SHP77 treated with DMSO at 0.1 percent for 48 hours (cell line): ENCODE results near the gene BRMS1.
A peak's percentile ranks its signal among the peaks of the same experiment; 100 is the strongest.
"Not testable (repeated sequence)": the region's sequence is repeated elsewhere in the genome, so short reads cannot be mapped to it uniquely, and the experiment has no call there.

Experiments
- DNase-seq: peaks from one replicate; lab custom pipeline; 2025; lab: John Stamatoyannopoulos, UW

The BRMS1 gene

DNA sequence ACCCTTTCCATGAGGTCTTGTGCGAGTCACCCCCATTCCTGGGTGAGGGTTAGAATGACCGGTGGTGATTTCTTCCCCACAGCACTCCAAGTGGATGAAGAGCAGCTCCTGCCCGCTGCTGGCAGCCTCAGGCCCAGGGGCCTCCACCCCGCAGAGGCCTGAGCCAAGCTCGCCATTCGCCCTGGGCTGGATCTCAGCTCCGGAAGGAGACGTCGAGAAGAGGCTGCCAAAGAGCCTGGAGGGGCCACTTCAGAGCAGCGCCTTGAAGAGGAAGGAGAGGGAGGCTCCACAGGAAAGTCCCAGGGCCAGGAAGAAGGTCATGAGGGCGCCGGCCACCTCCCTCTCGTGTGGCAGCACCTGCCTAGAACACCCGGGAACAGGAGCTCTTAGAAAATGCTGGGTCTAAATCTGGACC lies 18.3 kb upstream of the BRMS1 start:
- no peak for DNase-seq

DNA sequence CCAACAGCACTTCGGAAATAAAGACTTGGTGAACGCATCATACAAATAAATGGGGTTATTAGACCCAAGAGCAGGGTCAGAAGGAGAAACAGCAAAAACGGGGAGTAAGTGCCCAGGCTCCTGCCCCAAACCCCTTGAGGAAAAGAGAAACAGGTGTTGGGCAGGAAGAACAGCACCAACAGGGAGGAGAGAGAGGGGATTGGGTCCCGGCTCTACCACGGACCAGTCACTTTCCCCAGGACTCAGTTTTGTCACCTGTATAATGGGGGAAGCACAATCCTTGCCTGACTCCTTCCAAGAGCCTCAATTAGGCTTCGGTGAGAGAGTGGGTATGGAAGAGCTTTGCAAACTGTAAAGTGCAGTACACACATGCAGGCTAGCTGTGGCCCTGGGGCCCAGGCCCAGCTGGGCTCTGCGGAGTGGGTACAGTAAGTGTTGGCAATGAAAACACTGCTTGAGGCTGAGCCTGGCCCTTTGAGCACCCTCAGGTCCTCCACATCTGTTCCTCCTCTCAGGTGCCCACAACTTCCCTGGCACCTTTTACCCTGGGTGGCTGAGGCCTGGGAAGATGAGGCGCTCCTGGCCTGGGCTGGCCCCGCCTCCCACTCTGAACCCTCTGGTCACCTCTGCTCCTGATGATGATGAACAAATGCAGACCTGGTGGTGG lies 17.7 kb upstream of the BRMS1 start:
- no peak for DNase-seq

DNA sequence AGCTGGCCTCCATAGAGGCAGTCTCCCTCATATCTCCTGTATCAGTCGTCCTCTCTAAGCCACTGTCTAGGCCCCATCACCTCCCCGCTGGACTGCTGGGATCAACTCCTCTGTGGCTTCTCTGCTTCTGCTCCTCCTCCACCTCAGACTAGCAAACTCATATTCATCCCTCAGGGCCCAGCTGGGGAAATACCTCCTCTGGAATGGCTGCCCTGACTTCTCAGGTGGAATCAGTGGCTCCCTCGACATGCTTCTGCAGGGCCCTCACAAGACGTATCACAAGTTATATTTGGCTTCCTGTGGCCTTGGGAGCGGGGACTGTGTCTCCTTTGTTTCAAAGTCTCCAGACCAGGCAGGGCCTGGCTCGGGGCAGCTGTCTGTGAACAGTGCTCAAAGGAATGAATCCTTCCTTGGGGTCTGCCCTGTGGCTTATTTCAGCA lies 16.6 kb upstream of the BRMS1 start:
- DNase-seq: no peak

DNA sequence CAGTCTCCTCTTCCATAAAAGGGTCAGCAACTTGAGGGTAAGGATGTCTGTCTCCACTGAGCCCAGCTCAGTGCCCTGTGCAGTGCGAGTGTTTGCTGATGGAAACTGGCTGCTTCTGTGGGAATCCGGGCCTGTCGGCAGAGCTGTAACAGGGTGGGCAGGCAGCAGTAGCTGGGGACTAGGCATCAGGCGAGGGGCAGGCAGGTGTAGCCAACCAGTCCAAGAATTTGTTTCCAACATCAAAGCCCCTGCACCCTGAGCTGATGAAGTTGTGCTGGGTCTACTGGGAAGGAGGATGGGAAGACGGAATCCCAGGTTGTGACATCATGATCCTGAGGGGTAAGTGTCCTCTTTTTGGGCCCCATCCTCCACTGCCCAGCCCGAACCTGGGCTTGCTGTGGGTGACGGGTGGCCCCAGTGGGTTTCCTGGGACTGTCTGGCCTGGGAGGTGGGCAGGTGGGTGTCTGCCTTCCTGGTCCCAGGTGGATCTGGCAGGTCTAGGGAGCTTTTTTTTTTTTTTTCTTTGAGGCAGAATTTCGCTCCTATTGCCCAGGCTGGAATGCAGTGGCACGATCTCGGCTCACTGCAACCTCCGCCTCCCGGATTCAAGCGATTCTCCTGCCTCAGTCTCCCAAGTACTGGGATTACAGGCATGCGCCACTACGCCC lies 15.6 kb upstream of the BRMS1 start:
- no peak for DNase-seq

DNA sequence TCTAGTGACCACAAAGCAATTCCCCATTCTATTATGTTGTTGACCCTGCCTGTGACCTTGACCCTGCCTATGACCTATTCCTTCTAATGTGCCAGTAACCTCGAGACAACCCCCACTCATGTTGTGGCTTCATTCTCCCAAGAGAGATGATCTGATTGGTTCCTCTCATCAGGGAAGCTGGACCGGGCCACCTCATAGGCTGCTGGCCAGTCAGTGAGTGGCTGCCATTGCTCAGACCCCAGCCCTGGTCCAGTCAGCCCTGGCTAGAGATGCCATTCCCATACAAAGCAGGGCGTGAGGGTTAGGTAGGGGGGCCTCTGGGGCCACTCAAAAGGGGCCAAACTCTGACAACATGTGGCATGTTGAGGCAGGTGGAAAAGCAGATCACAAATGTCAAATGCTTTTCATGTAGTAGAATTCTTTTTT lies 14.8 kb upstream of the BRMS1 start:
- DNase-seq: no peak

DNA sequence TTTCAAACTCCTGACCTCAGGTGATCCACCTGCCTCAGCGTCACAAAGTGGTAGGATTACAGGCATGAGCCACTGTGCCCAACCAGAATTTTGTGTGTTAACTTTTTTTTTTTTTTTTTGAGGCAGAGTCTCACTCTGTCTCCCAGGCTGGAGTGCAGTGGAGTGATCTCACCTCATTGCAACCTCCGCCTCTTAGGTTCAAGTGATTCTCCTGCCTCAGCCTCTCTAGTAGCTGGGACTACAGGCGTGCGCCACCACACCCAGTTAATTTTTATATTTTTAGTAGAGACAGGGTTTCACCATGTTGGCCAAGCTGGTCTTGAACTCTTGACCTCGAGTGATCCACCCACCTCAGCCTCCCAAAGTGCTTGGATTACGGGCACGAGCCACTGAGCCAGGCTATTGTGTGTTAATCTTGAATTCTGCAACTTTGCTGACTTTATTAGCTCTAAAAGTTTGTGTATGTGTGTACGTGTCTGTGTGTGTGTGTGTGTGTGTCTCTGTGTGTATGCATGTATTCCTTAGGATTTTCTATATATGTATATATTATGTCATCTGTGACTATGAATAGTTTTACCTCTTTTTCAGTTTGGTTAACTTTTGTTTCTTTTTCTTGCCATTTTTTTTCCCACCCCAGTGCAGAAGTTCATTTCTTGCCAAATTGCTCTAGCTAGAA lies 5.8 kb upstream of the BRMS1 start:
- DNase-seq: not testable (repeated sequence)

DNA sequence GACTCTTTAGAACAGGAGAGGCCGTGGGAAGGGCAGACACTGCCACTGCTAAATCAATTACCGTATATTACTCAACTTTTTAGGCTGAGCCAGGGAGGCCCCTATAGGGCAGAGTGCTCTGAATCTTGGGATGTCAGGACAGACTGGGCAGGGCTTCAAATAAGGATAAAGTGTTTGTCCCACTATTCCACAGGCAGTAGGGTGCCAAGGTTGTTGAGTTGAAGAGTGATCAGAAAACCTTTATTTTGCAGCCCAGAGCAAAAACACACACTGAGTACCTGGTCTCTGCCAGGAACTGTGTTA lies 4.1 kb upstream of the BRMS1 start:
- DNase-seq: no peak

DNA sequence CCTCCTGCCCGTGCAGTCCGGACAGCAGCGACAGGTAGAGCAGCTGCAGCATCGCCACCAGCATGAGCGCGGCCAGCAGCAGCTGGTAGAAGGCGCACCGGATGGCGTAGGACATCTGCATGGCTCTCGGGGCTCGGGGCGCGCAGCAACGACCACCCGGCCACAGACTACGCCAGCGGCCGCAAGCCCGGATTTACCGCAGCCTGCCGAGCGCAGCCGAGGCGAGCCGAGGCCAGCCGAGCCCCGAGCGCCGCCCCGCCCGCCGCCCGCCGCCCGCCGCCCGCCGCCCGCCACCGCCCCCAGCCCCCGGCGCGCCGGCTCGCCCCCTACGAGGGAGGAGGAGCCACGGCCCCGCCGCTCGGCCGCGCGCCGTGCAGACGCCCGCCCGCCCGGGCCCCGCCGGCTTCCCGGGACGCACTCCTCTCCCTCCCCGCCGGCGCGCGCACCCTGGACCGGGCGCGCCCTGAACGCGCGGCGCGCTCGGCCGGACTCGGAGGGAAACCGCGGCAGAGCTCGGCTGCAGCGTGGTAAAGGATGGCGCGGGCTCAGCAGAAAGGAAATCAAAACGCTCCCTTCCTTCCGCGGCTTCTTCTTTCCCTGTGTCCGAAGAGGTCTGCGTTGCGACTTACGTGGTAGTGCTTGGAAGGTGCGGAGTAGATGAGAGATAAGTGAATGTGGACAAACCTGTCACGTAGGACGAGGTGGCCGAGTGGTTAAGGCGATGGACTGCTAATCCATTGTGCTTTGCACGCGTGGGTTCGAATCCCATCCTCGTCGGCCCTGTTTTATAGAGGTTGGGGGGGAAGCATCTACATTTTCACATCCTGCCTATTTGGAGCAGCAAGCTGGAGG lies 2.7 kb upstream of the BRMS1 start, which contains the start of gene B4GAT1:
B4GAT1 (minus strand) TSS at position 205 of the 852 bp plus-strand sequence; CDS start at position 121, 84 bp downstream.
- DNase-seq: peak; percentile 81

DNA sequence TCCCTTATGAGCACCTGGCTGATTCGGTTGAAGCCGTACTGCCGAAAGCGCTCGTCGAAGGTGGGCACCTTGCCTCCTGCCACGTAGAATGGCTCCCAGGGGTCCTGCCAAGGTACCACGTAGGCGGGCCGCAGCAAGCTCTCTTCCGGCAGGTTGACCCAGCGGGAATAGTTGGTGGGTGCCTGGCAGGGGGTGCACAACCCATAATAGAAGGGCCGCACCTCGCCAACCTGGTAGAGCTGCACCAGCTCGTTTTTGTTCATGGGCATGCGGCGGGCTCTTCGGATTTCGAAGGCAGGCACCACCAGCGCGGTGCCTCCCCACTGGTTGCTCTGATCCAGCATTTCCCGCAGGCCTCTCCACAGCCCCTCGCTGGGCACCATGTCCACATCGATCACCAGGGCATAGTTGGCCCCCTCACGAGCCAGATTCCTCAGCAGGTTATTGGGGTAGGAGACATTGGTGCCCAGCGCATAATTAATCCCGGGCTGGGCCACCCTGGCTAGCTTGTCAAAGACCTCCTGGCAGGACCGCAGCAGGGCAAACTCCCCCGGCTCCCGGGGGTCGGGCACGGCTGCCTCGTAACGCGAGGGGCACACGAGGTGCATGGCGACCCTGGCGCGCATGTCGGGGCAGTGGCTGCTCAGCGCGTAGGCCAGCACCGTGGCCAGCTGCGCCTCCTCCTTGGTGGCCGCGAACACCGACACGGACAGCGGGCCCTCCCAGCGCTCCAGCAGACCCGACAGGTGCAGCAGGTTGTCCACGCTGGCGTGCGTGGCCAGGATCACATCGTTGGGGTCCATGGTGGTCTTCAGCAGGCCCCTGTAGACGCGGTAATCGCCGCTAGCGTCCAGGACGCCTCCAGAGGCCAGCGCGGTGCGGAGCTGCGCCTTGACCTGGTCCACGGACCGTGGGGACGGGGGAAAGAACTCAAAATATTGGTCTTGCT lies 1.8 kb upstream of the BRMS1 start:
- DNase-seq: no peak

DNA sequence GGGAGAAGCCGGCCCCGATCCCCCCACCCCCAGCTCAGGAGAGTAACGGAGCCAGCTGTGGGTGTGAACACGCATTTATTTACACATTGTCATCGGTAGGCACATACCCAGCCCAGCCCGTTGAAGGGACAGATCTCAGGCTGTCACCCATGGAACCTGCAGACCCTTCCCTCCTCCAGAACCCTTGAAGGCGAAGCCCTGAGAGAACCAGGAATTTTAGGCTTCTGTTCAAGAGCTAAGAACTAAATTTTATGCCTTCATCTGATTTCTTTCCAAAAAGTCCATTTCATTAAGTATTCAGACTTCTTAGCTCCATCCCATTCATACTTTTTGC lies 379 bp upstream of the BRMS1 start:
- no peak for DNase-seq

DNA sequence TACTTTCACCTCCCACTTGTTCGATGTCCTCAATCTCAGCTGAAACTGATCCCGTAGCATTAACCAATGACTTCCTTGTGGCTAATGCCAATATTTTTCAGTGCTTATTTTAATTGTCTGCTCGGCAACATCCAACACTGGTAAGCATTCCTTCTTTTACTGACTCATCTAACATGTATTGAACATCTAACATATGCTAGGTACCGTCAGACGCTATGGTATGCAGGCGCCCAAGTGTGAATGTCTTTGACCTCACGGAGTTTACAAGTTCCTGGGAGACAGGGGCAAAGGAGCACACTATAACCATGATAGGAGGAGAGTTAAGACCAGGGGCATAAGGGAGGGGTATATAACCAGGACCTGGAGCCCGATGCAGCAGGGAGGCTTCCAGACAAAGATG lies 1.7 kb downstream of the BRMS1 start:
- no peak for DNase-seq

DNA sequence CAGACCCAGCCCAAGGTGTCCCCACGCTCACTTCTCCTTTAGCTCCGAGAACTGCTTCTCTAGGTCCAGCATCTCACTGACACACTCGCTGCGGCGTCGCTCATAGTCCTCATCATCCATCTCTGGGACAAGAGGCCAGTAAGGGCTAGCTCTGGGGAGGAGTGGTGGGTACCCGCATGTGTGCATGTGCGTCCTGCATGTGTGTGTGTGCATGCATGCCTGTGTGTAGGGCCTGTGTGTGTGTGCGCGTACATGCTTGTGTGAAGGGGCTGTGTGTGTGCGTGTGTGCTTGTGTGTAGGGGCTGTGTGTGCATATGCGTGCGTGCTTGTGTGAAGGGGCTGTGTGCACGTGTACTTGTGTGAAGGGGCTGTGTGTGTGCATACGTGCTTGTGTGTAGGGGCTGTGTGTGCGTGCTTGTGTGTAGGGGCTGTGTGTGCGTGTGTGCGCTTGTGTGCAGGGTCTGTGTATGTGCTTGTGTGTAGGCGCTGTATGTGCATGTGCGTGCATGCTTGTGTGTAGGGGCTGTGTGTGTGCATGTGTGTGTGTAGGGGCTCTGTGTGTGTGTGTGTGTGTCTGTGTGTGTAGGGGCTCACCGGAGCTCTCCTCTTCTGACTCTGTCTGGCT lies 3.3 kb downstream of the BRMS1 start:
- no peak for DNase-seq

DNA sequence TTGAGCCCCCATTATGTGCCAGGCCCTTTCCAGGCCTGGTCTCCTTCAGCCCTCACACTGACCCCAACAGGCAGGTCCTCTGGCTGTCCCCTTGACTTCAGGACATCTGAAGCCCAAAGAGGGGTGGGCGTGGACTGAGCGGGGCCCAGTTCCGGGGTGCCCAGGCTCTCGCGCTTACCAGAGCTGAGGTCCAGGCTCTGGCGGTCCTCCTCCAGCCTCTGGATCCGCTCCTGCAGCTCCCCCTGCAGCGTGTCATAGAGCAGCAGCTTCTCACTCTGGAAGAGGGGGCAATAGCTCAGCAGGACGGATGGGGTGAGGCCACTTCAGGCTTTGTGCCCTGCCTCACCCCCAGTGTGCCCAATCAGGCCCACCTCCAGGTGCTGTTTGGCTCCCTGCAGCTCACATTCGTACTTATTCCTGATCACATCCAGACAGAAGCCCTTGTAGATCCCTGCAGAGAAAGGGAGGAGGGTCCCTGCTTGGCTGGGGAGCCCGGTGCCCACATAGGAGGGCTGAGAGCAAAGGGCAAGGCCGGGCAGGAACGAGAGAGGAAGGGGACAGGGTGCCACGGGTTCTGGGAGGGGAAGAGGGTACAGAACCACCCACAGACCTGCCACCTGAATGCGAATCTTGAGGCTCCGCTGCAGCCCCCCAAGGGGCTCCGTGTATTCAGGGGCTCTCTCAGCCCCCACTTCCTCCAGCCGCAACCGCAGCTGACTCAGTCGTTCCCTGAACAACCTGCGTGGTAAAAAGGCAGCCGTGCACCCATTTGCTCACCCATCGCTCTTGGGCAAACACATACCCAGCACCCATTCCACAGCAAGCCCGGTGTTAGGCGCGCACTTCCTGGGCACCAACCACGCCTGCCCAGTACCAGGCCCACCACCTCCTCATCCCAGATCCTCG lies 4.1 kb downstream of the BRMS1 start:
- no peak for DNase-seq

DNA sequence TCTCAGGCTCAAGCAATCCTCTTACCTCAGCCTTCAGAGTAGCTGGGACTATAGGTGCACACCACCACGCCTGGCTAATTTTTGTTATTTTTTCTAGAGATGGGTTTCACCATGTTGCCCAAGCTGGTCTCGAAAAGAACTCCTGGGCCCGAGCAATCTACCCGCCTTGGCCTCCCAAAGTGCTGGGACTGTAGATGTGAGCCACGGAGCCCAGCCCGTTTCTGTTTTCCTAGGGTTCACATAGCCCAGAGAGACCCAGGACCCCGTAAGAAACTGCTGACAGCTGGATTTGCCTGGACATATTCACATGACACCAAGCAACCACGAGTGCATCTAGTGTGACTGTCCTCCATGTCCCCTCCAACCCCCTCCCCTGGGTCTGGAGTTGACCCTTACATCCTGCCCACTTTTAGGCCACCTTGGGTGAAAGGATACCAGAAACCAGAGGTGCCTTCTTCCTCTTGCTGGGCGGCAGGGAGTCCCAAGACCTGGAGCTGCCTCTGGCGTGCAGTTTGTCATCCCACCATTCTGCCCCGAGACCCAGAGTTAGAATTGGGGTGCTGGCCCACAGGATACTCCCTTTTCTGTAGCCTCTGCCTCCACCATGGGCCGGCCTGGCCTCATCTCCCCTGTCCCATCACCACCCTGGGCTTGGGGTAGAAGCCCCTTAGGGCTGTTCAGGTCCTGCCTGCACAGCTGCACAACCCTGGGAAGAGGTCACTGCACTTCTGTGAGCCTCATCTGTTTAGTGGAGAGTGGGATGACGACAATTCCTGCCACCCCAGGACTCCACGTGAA lies 5.0 kb downstream of the BRMS1 start:
- no peak for DNase-seq

DNA sequence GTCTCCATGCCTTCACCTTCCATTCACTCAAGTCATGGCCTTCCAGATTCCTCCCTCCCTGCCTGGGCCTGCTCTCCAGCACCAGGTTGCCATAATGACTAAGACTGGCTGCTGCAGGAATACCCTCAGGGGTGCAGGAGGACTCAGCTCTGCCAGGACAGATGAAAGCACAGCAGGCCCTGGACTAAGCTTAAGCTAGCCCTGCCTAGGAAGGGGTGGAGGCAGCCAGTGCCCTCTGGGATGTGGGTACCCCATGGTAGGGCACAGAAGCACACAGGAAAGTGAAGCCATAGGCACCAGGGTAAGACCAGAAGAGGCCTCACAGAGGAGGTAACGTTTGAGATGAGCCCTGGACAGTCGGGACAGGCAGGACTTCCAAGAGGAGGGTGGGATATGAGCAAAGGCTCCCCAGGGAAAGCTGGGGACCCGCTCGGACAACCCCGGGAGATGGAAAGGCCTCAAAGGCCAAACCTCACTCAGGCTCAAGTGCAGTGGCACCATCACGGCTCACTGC lies 5.7 kb downstream of the BRMS1 start:
- no peak for DNase-seq

DNA sequence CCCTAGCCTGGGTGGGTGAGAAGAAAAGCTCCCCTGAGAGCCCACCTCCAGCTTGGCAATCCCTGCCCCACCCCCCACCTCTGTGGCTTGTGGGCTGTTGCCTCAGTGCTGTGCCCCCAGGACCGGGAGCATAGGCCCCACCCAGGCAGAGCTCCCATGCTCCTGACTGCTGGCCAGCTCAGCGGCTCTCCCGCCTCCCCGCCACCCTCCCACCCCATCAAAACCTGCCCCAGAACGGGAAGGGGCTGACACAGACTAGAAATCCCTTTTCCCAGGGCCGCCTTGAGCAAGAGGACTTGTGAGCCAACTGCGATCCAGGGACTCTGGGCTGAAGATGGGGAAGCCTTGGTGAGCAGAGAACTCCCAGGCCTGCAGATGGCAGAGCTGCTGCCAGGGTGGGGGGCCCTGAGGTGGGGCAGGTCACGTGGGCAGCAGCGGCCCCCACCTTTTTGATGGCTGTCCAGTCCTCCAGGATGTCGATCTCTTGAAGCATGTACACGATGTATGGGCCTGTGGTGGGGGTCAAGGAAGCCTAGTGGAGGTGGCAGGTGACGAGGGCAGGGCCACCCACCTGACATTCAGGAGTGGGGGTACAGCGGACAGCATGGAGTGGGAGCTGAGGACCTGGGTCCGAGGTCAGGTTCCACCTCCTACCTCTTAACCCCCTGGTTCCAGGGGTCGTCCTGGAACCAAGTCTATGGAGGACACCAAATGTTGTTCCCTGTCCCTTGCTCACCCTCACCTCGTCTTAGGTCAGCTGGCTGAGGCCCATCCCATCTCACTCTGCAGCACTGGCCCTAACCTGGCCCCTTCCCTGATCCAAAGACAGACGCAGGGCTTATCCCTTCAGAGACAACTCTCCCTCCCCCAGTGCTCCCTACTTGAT lies 6.4 kb downstream of the BRMS1 start:
- no peak for DNase-seq

DNA sequence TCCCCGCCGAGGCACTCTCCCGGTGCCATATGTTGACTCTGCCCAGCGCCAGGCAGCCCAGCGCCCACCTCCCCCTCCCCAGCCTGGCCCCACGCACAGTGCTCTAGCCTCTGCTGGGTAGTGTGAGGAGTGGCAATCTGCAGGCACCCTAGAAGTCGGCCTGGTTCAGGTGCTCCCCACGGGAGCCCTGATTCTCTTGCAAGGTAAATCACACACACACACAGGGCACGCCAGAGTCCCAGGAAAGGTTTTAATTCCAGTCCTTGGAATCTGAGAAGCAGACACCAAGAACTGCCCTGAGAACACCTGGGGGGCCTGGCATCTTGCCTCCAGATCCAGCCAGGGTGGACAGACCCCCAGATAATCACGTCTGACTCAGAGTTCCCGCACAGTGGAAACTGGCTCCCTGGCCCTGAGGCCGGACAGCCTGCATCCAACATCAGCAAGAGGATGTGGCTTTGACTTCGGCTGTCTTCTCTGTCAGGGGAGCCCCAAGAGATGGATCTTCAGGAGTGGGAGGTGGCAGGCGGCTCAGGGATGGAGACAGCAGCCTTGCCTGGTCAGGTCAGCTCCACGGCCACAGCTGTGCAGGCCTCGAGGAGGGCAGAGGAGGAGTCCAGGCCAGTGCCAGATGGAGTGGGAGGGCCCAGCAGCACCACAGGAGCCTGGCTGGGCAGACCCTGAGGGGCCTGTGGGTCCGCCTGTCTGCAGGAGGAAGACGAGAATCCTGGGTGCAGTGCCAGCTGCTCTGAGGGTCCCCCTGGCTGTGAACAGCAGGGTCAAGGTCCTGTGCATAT lies 7.6 kb downstream of the BRMS1 start:
- no peak for DNase-seq
